ENCODE results near the gene ZNF121.

- TF ChIP-seq CTCF (IDR thresholded peaks at IDR 0.05; ENCODE audit: low read depth, low read length, poor library complexity, severe bottlenecking) (no peak), EZH2phosphoT487 (IDR thresholded peaks at IDR 0.05; ENCODE audit: borderline replicate concordance, low read length) (no peak)
Measured at GRCh38 chr19:9615844-9616243, 31.5 kb upstream of the ZNF121 start.
